Non-pigmented ciliary epithelial cell (primary cell): Measurements from ENCODE around the gene ASB2.
A peak's percentile ranks its signal among the peaks of the same experiment; 100 is the strongest.

Source experiments
- DNase-seq: peaks from one replicate; pipeline ENCODE4 v3.0.0-alpha.2; 2010; ENCODE audit warnings: low read depth

The ASB2 gene

GRCh38 chr14:94000267-94000666 lies 23.9 kb upstream of the ASB2 start:
- no peak for DNase-seq

GRCh38 chr14:93999573-93999972 lies 23.2 kb upstream of the ASB2 start:
- no peak for DNase-seq

- DNase-seq: no peak
These were observed 22.6 kb upstream of the ASB2 start for GRCh38 chr14:93998871-93999403.

DNA sequence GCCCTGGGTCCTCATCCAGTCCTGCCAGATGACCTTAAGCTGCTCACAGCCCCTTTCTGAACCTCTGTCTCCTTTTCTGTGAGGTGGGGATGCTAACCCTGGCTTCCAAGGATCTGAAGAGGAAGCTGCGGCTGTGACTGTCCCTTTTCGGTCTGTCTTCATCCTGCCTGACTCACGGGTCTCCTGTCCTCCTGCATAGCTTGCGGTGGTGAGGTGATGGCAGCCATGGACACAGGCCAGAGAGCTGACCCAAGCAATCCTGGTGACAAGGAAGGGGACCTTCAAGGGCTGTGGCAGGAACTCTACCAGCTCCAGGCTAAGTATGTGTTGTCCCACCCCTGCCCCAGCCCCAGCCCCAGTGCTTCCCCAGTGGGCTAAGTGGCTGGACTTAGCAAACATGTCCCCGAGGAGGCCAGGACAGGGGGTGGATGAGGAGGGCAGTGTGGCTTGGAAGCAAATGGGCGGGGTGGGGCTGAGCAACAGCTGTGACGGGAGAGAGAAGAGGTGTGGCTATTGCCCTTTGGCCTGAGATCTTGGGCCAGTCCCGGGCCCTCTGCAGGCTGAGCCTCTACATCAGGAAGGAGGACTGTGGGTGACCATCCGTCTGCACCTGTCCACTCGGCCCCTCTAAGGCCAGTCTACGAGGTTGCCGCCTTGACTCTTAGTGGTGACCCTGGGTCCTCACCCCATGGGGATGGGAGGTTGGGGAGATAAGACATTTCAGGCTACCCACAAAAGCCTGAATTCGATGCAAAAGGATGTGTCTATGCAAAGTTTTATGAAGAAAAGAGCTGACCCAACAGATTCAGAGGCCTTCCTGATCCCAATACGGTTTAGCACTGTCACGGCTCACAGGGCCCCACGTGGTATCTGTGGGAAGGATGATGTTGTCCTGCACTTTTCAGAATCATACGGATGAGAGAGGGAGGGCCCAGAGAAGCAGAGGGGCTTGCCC lies 21.8 kb upstream of the ASB2 start:
- DNase-seq: no peak

GRCh38 chr14:93997082-93997481 lies 20.7 kb upstream of the ASB2 start, which contains the start of gene CCDC197:
Gene CCDC197 (plus strand): TSS chr14:93997301. CDS start chr14:93998132, 831 bp downstream.
- no peak for DNase-seq

- no peak for DNase-seq
These were observed 19.8 kb upstream of the ASB2 start for GRCh38 chr14:93996130-93996695.

GRCh38 chr14:93994919-93995682 lies 18.7 kb upstream of the ASB2 start:
- peak; percentile 1 for DNase-seq

- DNase-seq: no peak
These were observed 17.0 kb upstream of the ASB2 start for GRCh38 chr14:93993382-93993781.

GRCh38 chr14:93991649-93992048 lies 15.3 kb upstream of the ASB2 start:
- DNase-seq: no peak

- no peak for DNase-seq
These were observed 14.8 kb upstream of the ASB2 start for GRCh38 chr14:93991212-93991611.

GRCh38 chr14:93989939-93990338 lies 13.6 kb upstream of the ASB2 start:
- DNase-seq: no peak

GRCh38 chr14:93987815-93988476 lies 11.6 kb upstream of the ASB2 start:
- DNase-seq: no peak

- DNase-seq: no peak
These were observed 11.0 kb upstream of the ASB2 start for GRCh38 chr14:93987376-93987775.

GRCh38 chr14:93986955-93987354 lies 10.6 kb upstream of the ASB2 start:
- no peak for DNase-seq

GRCh38 chr14:93984987-93985410 lies 8.6 kb upstream of the ASB2 start:
- DNase-seq: peak; percentile 78

DNA sequence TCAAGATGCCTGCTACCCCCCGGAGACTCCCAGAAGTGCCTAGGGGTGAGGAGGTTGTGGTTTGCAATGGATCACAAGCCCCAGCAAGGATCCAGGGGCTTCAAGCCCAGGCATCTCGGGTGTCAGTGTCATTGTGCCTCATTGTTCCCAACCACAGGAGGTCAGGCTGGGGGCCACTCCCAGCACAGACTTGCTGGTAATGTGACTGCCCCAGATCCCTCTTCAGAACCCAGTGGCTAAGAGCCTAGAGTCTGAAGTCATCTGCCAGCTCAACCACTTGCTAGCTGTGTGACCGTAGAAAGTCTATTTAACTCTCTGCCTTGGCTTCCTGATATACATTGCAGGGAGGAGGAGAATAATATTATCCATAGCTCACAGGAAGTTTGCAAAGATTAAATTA lies 7.7 kb upstream of the ASB2 start:
- DNase-seq: no peak

DNA sequence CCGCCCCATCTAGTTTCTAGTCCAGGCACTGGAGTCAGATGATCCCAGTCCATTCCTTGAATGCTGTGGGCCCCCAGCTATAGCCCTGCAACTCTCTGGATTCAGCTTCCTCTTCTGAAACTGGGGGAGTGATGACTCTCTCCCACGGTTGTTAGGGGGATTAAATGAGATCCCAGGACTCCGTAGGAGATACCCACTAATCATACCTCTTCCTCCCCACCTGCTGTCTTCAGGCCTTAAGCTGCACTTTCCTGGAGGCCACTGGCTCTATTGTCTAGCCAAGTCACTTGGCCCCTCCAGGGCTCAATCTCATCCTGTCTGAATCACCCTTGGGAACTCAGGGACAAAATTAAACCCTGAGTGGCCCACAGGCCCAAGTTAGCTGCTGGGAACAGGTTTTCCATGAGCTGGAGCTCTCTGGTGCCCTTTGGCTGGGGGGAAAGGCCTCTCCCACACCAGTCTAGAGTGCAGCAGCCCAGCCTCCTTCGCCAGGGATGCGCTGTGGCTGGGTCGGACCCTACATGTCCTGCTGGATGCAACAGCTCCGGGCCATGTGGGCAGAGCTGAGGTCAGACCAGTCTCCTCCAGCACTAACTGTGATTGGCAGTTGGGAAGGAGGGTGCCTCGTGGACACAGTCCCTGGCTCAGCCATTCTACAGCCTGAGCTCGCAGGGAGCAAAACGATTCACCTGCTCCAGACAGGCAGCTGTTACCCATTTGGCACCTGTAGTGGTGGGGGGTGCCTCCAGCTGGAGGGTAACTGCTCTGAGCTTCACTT lies 6.0 kb upstream of the ASB2 start:
- no peak for DNase-seq

- no peak for DNase-seq
These were observed 5.2 kb upstream of the ASB2 start for GRCh38 chr14:93981316-93982229.

GRCh38 chr14:93980456-93981201 lies 4.3 kb upstream of the ASB2 start:
- no peak for DNase-seq
